HL-60 (cell line): Measurements from ENCODE around the gene TPBGL.

Source experiments
- CTCF ChIP-seq: IDR thresholded peaks from one replicate; pipeline ENCODE4 v1.5.1; 2011; ENCODE audit warnings: low read length, control low read depth, inconsistent platforms; ENCODE audit not compliant: insufficient read depth
- GABPA ChIP-seq: IDR thresholded peaks from 2 replicates; pipeline ENCODE4 v1.6.1; 2012; ENCODE audit warnings: low read depth
- POLR2AphosphoS5 ChIP-seq: IDR thresholded peaks from 2 replicates; pipeline ENCODE4 v1.6.1; 2012; ENCODE audit warnings: low read depth
- SPI1 ChIP-seq: IDR thresholded peaks from 2 replicates; pipeline ENCODE4 v1.6.1; 2012; ENCODE audit warnings: low read depth, mild to moderate bottlenecking, borderline replicate concordance

GRCh38 chr11:75262436-75262835 is 21.9 kb downstream of the TPBGL start:
- TF ChIP-seq POLR2AphosphoS5: no peak
- TF ChIP-seq SPI1: no peak
- no peak for TF ChIP-seq CTCF
- no peak for TF ChIP-seq GABPA
